HG02623 (cell line): ENCODE results near the gene C1QTNF3.
"Not testable (repeated sequence)": the region's sequence is repeated elsewhere in the genome, so short reads cannot be mapped to it uniquely, and the experiment has no call there.

ENCODE experiments used
- ATAC-seq: cut with Tn5 transposase; IDR thresholded peaks from one replicate; pipeline ENCODE4 v1.9.1; 2021; ENCODE audit warnings: moderate library complexity; ENCODE audit not compliant: unreplicated experiment

Gene C1QTNF3

DNA sequence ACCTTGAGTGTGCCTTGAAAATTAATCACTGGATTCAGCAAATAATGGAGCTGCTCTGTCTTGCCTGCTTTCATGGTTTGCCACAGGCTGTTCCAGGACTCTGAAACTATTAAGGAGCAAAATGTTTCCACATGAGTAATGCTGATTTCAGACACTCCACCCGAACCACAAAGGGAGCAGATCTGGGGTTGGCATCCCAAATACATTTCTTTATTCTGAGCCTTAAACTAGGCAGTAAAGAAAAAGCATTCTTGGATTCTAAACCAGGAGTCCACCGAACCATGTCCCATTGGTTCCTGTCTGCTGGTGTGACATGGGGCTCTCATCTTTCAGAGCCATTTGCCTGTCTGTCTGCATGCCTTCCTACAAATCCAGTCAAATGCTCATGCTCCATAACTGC is 10.1 kb upstream of the C1QTNF3 start:
- ATAC-seq, result no peak

DNA sequence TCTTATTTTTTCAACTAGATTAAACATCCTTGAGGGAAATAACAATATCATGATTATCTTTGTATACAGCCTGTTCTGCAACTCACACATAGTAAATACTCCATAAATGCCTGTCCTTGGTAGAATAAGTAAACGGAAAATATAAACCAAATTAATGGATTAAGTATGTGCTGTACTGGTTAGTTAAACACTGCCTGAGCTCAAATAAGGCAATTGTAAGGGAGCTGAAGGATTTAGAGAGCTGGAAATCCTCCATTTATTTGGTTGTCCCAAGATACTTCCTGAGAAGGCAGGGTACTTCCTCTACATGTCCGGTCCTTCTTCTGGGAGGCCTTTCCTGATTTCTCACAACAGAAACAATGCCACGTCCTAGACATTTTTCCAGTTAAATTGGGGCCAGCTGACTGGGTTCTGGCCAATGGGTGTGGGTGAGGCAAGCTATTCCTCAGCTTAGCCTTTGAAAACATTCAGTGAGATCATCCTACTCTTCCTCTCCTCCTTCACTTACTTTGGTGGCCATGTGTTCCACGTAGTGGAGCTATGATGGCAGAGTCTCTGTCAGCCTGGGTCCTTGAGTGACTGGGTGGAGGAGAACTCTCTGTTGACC is 8.5 kb upstream of the C1QTNF3 start:
- no peak for ATAC-seq

DNA sequence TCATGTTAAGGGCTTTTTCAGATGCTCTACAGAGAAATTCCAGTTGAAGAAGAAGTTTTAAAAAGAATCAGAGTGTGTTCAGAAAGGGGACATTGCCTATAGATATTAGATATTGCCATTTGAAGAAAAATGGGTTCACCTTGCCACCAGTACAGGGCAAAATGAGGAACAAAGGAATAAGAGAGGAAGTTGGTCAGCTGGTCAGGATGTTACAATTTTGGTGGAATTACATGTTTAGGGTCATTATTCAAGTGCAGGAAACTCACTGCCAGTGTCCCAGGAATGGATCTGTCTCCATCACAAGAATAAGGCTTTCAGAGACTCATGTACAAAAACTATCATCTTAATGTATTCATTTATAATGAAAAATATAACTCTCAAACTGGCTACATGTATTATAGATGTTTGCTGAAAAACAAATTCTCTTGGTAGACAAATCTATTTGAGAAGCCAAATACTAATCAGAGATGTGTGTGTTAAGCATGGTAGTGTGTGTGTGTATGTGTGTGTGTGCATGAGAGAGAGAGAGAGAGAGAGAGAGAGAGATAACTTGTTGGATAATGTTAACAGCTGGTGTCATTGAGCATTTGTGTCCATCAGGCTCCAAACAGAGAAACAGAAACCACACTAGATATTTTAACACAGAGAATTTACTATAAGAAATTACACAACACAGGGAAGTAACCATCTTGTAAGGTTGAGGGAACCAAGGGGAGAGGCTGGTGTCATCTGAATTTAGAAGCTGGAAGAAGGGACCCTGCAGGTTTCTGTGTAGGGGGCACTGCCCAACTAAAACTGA is 5.0 kb upstream of the C1QTNF3 start:
- no peak for ATAC-seq

GRCh38 chr5:34047143-34047542 is 4.1 kb upstream of the C1QTNF3 start:
- ATAC-seq, result no peak

DNA sequence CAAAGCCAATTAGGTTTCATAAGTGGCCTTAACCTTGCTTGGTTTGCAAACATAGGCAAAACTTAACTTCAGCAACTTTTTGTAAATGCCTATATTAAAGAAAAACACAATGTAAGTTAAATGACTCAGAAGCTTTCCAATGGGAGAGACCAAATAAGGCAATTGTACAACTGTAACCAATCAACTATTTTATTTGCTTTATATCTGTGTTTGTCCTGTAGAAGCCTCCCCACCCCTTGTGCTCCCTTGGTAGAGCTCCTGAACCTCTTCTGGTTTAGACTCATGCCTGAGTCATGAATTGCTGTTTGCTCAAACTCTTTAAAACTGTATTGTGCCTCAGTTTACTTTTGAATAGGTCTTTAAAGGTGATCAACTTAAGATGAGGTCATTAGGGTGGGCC is 3.0 kb upstream of the C1QTNF3 start:
- no peak for ATAC-seq

DNA sequence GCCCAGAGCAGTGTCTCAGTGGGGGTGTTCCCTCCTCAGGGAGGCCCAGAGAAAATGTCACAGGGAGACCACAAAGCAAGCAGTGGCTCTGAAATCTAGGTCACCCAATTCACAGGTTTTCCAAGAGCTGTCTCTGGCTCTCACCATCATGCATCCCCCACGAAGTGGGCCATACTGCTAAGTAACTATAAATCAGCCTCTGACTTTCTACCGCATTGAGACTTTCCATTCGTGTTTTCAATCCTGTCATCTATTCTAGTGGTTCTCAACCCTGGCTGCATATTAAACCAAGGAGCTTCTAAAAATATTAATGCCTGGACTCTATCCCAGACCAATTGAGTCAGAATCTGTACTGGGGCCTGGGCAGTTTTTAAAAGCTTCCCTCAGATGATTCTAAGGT is 2.0 kb upstream of the C1QTNF3 start:
- no peak for ATAC-seq

DNA sequence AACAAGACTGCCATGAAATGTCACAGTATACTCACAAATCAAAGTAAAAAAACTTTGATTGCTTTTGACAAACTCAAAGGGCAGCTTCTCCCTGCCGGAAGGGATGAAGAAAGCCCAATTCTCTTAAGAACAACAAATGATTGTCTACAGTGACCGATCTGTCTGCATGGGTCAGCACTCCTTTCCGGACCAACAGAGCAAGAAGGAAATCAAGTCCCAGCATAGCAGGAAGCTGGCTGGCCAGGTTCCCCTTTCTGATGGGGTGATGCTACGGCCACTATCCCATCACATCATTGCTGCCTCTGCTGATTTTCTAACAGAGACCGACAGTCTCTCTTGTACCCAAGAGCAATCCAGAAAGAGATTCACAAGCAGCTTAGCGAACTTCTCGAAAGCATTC is 692 bp downstream of the C1QTNF3 start:
- ATAC-seq, result no peak

- no peak for ATAC-seq
Measured at GRCh38 chr5:34041247-34041972, 1.6 kb downstream of the C1QTNF3 start.

DNA sequence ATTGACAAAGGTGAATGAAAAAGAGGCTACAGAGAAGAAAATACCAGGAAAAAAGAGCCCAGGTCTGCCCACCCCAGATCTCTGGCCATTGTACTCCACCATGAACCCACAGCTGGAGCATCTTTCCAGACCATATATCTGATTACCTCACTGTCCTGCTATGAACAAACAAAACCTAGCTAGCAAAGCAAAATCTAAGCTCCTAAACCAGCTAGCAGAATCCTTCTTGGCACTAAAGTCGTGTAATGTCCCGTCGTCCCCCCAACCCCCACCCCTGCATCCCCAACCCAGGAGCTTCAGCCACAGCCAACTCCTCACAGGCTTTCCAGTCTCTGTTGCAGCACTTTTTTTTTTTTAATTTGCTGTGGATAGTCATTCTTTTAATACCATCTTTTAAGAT is 2.5 kb downstream of the C1QTNF3 start:
- no peak for ATAC-seq

- no peak for ATAC-seq
Measured at GRCh38 chr5:34039398-34040157, 3.4 kb downstream of the C1QTNF3 start.

DNA sequence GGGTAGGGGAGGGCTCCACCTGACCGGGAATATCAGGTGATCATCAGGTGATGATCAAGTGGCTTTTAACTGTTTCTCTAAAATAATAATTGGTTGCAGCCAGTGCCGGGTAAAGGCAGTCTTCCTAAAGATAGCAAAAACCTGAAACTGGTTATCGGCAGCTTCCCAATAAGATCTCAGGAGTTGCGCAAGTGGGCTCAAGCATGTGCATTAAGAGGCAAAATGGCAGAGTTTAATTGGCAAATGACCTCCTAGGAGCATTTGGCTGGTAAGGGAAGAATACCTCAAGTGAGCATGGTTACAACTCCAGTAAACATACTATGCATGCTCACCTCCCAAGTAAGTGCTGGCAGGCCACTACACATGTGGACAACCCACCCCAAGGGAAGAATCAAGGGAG is 4.2 kb downstream of the C1QTNF3 start:
- ATAC-seq, result no peak

DNA sequence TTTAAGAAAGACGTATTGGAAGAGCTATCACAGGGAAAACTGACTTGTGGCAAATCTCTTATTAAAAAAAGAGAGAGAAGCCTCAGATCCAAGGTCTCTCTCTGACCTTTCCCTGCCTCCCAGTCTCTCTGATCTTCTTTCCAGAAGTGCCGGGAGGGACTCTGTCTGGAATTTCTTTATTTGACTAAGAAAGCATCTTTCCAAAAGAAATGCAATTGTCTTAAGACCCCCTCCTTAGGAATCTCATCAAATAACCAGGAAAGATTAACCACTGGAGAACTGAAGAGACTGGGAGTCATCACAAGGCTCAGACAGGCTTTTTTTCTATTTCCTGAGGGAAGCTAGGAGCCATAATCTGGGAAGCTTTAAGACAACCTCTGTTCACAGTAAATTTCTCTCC is 4.6 kb downstream of the C1QTNF3 start:
- ATAC-seq, result no peak

DNA sequence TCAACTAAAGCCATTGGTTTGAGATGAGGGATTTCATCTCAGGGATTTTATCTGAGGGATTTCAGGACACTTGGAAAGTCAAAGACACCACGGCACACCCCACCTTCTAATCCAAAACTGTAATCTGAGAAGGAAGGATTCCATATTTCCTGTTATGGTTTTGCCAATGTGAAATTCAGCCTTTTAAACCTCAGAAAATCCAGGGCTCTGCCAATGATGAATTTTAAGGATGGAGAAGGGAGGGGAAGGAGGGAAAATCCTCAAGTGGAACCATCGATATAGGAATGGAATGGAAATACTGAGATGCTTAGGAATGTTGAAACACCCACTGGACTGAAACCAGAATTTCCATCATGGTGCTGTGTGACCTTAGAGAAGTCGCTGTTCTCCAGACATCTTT is 5.3 kb downstream of the C1QTNF3 start:
- no peak for ATAC-seq

GRCh38 chr5:34035756-34036155 is 7.3 kb downstream of the C1QTNF3 start:
- ATAC-seq, result no peak

DNA sequence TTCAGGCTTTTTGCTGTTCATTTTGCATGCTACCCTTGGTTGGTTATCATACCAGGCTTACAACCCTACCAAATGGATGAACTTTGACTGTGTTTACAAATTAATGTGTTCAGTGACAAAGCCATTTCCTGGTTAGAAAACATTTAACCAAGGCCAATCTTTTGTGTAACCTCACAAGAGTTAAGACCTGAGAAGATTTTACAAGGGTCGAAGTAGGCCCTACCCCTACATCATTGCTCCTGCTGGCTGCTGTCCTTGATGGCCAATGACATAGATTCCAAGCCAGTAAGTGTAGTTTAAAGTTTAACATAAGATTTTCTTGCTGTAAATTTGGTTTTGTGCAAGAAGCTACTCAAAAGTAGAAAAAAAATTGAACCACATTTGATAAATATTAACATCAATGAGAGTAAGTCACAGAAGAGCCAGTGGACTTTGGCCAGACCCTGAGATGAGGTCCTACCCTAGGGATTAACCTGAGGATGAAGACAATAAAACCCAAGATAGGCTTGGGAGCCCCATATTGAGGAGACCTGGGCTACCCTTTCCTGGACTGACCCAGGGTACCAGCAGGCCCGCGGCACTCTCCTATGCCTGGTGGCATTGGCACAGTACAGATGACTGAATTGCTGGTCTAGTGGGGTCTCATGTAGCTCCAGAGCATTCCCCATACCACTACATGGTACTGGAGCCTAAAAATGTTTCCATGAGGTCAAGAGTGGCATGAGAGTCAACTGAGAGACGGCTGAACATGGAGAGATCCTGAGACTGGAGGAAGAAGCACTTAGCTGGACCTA is 8.3 kb downstream of the C1QTNF3 start:
- no peak for ATAC-seq

- ATAC-seq, result no peak
Measured at GRCh38 chr5:34031966-34032365, 11.0 kb downstream of the C1QTNF3 start.

GRCh38 chr5:34031117-34031516 is 11.9 kb downstream of the C1QTNF3 start:
- ATAC-seq, result no peak

GRCh38 chr5:34030585-34030984 is 12.4 kb downstream of the C1QTNF3 start:
- ATAC-seq, result not testable (repeated sequence)

DNA sequence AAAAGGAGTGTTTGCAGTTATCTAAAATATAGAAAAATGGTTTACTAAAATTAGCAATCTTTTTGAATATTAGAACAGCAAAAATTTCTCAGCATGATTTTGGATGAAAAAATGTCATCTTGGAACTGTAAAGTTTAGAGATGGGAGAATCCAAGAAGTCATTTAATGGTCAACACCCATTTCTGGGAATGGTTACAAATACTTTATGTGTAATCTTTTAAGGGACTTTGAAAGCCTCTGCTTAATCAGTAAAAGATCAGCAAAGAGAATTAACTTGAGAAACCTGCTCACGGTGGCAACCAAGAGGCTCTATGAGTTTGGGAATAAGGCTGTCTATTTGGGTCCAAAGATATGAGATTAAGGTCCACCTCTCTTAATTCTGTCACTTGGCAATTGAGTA is 13.0 kb downstream of the C1QTNF3 start:
- ATAC-seq, result no peak

- ATAC-seq, result no peak
Measured at GRCh38 chr5:34028349-34028748, 14.7 kb downstream of the C1QTNF3 start.
